ENCODE data around the gene SYNJ2. TPM values are rescaled to one million over a fixed set of nuclear protein-coding genes. Genes with fewer than 3 reads are reported as not detected.

Gene SYNJ2
- total RNA-seq, 2 donors from 2014 or later, result 30.6 to 48.5 TPM

GRCh38 chr6:158142789-158143188, 161.1 kb downstream of the SYNJ2 start:
- Histone ChIP-seq H3K27ac (no peak overlapping the region), H3K27me3 (replicated peaks; ENCODE audit: insufficient read depth) (no peaks in the 10 kb centered on the region), H3K9me3 (no peaks in the 10 kb centered on the region), H3K4me3 (no peak overlapping the region), H3K4me1 (ENCODE audit: control insufficient read depth in 1 of 2, low read depth in 2 of 2) (no peaks in the 10 kb centered on the region), H3K36me3 (peaks cover 16% of the 10 kb centered on the region)
- ATAC-seq (ENCODE audit: insufficient number of reproducible peaks, low FRiP score, low read depth) (no peak), DNase-seq (ENCODE audit: low spot score) (no peak)
- TF ChIP-seq, protein P1, sequence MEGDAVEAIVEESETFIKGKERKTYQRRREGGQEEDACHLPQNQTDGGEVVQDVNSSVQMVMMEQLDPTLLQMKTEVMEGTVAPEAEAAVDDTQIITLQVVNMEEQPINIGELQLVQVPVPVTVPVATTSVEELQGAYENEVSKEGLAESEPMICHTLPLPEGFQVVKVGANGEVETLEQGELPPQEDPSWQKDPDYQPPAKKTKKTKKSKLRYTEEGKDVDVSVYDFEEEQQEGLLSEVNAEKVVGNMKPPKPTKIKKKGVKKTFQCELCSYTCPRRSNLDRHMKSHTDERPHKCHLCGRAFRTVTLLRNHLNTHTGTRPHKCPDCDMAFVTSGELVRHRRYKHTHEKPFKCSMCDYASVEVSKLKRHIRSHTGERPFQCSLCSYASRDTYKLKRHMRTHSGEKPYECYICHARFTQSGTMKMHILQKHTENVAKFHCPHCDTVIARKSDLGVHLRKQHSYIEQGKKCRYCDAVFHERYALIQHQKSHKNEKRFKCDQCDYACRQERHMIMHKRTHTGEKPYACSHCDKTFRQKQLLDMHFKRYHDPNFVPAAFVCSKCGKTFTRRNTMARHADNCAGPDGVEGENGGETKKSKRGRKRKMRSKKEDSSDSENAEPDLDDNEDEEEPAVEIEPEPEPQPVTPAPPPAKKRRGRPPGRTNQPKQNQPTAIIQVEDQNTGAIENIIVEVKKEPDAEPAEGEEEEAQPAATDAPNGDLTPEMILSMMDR (IDR thresholded peaks at IDR 0.05), result no peak

DNA sequence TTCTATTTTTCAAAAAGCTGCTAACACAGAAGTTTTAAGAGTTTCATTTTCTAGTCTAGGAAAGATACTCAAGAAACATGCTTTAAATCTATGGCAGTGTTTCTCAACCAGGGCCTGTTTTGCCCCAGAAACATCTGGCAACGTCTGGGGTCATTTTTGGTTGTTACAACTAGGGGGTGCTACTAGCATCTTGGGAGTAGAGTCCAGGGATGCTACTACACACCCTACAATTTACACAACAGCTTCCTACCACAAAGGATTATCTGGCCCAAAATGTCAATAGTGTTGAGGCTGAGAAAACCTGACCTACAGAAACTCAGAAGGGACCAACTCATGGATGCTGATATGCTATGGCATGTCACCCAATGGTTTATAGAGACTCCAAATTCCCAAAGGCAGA, 162.0 kb downstream of the SYNJ2 start:
- TF ChIP-seq, protein P1 (IDR thresholded peaks at IDR 0.05), result no peak
- H3K36me3 ChIP-seq, result peaks cover 14% of the 10 kb centered on the region

More for the DNA sequence above, 162.0 kb downstream of the SYNJ2 start:
- DNase-seq (ENCODE audit: low spot score), result no peak
- no peaks in the 10 kb centered on the region for H3K27me3 ChIP-seq (replicated peaks; ENCODE audit: insufficient read depth)
- no peak for ATAC-seq (ENCODE audit: insufficient number of reproducible peaks, low FRiP score, low read depth)
- H3K27ac ChIP-seq, result no peak overlapping the region
- no peak overlapping the region for H3K4me3 ChIP-seq
- no peaks in the 10 kb centered on the region for H3K4me1 ChIP-seq (ENCODE audit: control insufficient read depth in 1 of 2, low read depth in 2 of 2)
- H3K9me3 ChIP-seq, result no peaks in the 10 kb centered on the region

Other genes with a start within 250 kb of the SYNJ2 start
- gene SNX9, start 158.6 kb upstream of the SYNJ2 start, total RNA-seq, result 10 to 100 TPM; 87.2 to 90.8 TPM
- gene SERAC1, start 186.4 kb downstream of the SYNJ2 start, total RNA-seq, result 10 to 100 TPM; 16.5 to 21.8 TPM
- gene GTF2H5, start 186.5 kb downstream of the SYNJ2 start, total RNA-seq, result 1 to 10 TPM; 3.1 to 3.7 TPM